CD4-positive, alpha-beta memory T cell (primary cell): ENCODE measurements around the gene CDCA7L. TPM values are rescaled to one million over a fixed set of nuclear protein-coding genes. Genes with fewer than 3 reads are reported as not detected.

Source experiments
- CTCF ChIA-PET: fragments of 350-600 bp; sonication (Branson Sonifier 250); formaldehyde crosslinking; loops from one replicate; lab custom pipeline; 2021; ENCODE audit warnings: inconsistent platforms; ENCODE audit not compliant: partially characterized antibody; lab: Charles Lee
- POLR2A ChIA-PET: fragments of 350-600 bp; sonication (Branson Sonifier 250); formaldehyde crosslinking; loops from one replicate; lab custom pipeline; 2021; ENCODE audit not compliant: partially characterized antibody; lab: Charles Lee
- DNase-seq, 5 donors: peaks; one replicate each; pipeline versions ENCODE4 v3.0.0 to v3.0.0-alpha.2; 2020 to 2022; ENCODE audit warnings: mixed read lengths in 1 of 5
- H3K27ac ChIP-seq: one replicate; pipeline ENCODE4 v1.7.0; 2013; ENCODE audit warnings: low read depth, low read length
- H3K27me3 ChIP-seq: 2 replicates; pipeline ENCODE4 v1.7.0; 2013; ENCODE audit warnings: mild to moderate bottlenecking, low read length, moderate library complexity; ENCODE audit not compliant: insufficient read depth
- H3K36me3 ChIP-seq: 2 replicates; pipeline ENCODE4 v1.7.0; 2013; ENCODE audit warnings: mild to moderate bottlenecking, low read length, moderate library complexity; ENCODE audit not compliant: insufficient read depth
- H3K4me1 ChIP-seq: 2 replicates; pipeline ENCODE4 v1.7.0; 2013; ENCODE audit warnings: mild to moderate bottlenecking, low read length, moderate library complexity; ENCODE audit not compliant: insufficient read depth
- H3K4me3 ChIP-seq, 2 donors: one replicate each; pipeline ENCODE4 v1.7.0; 2013; ENCODE audit warnings: low read length in 2 of 2, mild to moderate bottlenecking in 1 of 2
- H3K9me3 ChIP-seq, 2 donors: one replicate each; pipeline ENCODE4 v1.7.0; 2013; ENCODE audit warnings: low read length in 2 of 2, control low read depth in 1 of 2; ENCODE audit not compliant: control insufficient read depth in 1 of 2
- H3K27ac Mint-ChIP-seq, 7 donors: one replicate each; pipeline ENCODE4 v1.8.0; 2020 to 2021; ENCODE audit warnings: mixed read lengths in 7 of 7, mild to moderate bottlenecking in 6 of 7, inconsistent platforms in 3 of 7, moderate library complexity in 3 of 7
- H3K27me3 Mint-ChIP-seq, 2 donors: one replicate each; pipeline ENCODE4 v1.8.0; 2020 to 2021; ENCODE audit warnings: mixed read lengths in 2 of 2
- H3K36me3 Mint-ChIP-seq, 2 donors: one replicate each; pipeline ENCODE4 v1.8.0; 2020 to 2021; ENCODE audit warnings: mixed read lengths in 2 of 2, inconsistent platforms in 1 of 2, mild to moderate bottlenecking in 1 of 2
- H3K4me1 Mint-ChIP-seq, 4 donors: one replicate each; pipeline ENCODE4 v1.8.0; 2020 to 2021; ENCODE audit warnings: mixed read lengths in 4 of 4, mild to moderate bottlenecking in 1 of 4
- H3K4me3 Mint-ChIP-seq, 8 donors: one replicate each; pipeline ENCODE4 v1.8.0; 2020 to 2021; ENCODE audit warnings: mixed read lengths in 8 of 8, mild to moderate bottlenecking in 7 of 8, moderate library complexity in 6 of 8, inconsistent platforms in 3 of 8
- H3K9me3 Mint-ChIP-seq, 8 donors: one replicate each; pipeline ENCODE4 v1.8.0; 2020 to 2021; ENCODE audit warnings: mixed read lengths in 8 of 8, mild to moderate bottlenecking in 5 of 8, inconsistent platforms in 3 of 8, moderate library complexity in 1 of 8
- intact Hi-C: fragments of 100-400 bp; cut with micrococcal nuclease; formaldehyde crosslinking; loops from one replicate; pipeline ENCODE4 v1.15.1; 2023
- polyA plus RNA-seq, 2 donors: library from polyadenylated mRNA; unstranded; fragments of 300-500 nt; fragmentation: Illumina TruSeq; gene quantifications; one replicate each; pipeline ENCODE4 v1.2.3, GENCODE V29; 2021
- total RNA-seq, 2 experiments: library from RNA; stranded (reverse); gene quantifications; one replicate each; pipeline ENCODE4 v1.2.3, GENCODE V29; 2021

Gene CDCA7L
- total and polyA plus RNA-seq, 4 experiments from 2014 or later: 10.4 to 19.6 (median 16.4) TPM

DNA sequence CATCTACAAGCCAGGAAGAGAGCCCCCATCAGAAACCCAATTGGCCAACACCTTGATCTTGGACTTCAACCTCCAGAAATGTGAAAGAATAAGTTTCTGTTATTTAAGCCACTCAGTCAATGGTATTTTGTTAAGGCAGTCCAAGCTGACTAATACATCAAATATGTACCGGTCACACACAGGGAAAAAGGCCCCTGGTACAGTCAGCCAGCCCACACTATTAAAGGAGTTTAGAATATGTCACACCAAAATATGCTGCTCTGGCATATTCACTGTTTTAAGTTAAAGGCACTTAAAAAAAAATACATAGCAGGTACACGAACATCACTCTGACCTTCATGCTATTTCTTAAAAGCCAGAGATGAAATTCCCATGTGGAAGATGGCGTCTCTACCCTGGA is 15.2 kb upstream of the CDCA7L start:
- Histone ChIP-seq H3K36me3 (no peaks in the 10 kb centered on the region), H3K27me3 (no peaks in the 10 kb centered on the region), H3K4me1 (no peaks in the 10 kb centered on the region), H3K4me3 (no peak overlapping the region), H3K27ac (no peak overlapping the region), H3K9me3 (no peaks in the 10 kb centered on the region)
- Mint-ChIP-seq H3K4me3 (no peak overlapping the region), H3K9me3 (peaks cover 0 to 1% (median 0%) of the 10 kb centered on the region in 8 donors), H3K27me3 (peaks cover 1 to 7% of the 10 kb centered on the region in 2 donors), H3K27ac (no peak overlapping the region), H3K36me3 (no peaks in the 10 kb centered on the region), H3K4me1 (no peaks in the 10 kb centered on the region)
- no peak for DNase-seq
- intact Hi-C loops: no loop called here
- ChIA-PET POLR2A (no interaction called here), CTCF (no interaction called here)

DNA sequence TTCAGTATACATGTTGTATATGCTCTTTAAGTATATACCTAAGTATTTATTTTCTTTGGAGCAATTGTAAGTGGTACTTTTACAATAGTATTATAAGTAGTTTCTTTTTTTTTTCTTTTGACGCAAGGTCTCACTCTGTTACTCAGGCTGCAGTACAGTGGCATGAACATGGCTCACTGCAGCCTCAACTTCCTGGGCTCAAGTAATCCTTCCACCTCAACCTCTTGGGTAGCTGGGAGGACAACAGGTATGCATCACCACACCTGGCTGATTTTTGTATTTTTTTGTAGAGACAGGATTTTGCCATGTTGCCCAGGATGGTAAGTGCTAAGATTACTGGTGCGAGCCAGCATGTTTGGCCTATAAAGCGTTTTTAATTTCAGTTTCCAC is 13.7 kb upstream of the CDCA7L start:
- Mint-ChIP-seq H3K36me3 (no peaks in the 10 kb centered on the region), H3K4me3 (no peak overlapping the region), H3K9me3 (peaks cover 0 to 1% (median 0%) of the 10 kb centered on the region in 8 donors), H3K4me1 (no peaks in the 10 kb centered on the region), H3K27ac (no peak overlapping the region), H3K27me3 (peaks cover 1 to 7% of the 10 kb centered on the region in 2 donors)
- Histone ChIP-seq H3K36me3 (no peaks in the 10 kb centered on the region), H3K27ac (no peak overlapping the region), H3K9me3 (no peaks in the 10 kb centered on the region), H3K4me3 (no peak overlapping the region), H3K4me1 (no peaks in the 10 kb centered on the region), H3K27me3 (no peaks in the 10 kb centered on the region)
- DNase-seq: no peak
- CTCF ChIA-PET: no interaction called here
- intact Hi-C loops: no loop called here
- POLR2A ChIA-PET: no interaction called here

DNA sequence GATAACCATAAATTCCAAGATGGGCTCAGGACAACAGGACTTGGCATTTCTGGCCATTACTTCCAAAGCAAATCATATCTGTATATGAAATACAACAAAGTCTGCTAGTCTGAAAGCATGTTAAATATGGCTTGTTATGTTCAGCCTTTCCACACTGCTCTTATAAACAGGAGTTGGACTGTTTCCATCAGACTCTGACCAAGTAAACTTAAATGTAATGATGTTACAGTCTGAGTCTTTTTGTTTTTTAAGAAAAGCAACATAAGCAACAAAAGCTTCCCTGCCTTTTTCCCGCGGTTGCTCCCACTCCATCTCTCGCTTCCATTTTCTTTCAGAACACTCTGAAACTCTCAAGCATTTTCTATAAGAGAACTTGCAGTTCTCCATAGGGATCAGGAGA is 8.1 kb upstream of the CDCA7L start:
- Histone ChIP-seq H3K4me3 (no peak overlapping the region), H3K36me3 (no peaks in the 10 kb centered on the region), H3K9me3 (no peaks in the 10 kb centered on the region), H3K27me3 (no peaks in the 10 kb centered on the region), H3K4me1 (no peaks in the 10 kb centered on the region), H3K27ac (no peak overlapping the region)
- CTCF ChIA-PET: interaction anchor here (1.2 kb wide), 1 partner anchor 9 kb away, joined by 4 read pairs; no protein-coding TSS in a partner anchor
- Mint-ChIP-seq H3K36me3 (no peaks in the 10 kb centered on the region), H3K27me3 (peaks cover 0 to 6% of the 10 kb centered on the region in 2 donors), H3K9me3 (no peaks in the 10 kb centered on the region), H3K4me3 (no peak overlapping the region), H3K27ac (no peak overlapping the region), H3K4me1 (peaks cover 0 to 3% (median 1%) of the 10 kb centered on the region in 4 donors)
- DNase-seq: no peak
- POLR2A ChIA-PET: no interaction called here
- intact Hi-C loops: no loop called here

DNA sequence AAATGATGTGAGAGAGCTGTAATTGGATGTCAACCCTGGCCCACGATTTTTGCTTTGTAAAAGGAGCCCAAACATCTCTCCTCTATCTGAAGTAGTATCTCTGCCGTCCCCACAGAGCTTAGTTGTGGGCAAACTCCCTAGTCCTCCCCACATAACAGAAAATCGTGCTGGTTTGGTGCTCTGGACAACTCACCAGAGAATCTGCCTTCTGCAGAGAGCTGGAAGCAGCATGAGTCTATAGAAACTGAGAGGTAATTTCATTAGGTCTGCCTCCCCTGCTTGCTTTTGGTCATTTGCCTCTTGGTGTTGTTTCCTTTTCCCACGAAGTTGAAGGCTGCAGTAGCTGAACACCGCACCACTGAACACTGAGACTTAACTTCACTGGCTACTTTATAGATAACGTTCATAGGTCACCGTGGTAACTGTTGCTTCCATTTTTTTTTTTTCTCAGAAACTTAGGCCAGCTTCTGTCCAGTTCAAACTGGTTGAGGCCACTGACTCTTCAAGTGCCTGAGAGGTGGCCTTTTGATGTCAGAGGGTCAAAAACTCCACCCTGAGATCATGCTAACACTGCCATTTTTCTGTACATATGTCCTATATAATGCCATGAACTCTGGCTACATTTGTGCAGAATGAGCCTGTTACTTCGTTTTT is 3.3 kb upstream of the CDCA7L start:
- Mint-ChIP-seq H3K36me3 (peaks cover 0 to 1% of the 10 kb centered on the region in 2 donors), H3K4me1 (peaks cover 4 to 25% (median 15%) of the 10 kb centered on the region in 4 donors), H3K27me3 (peaks cover 0 to 4% of the 10 kb centered on the region in 2 donors), H3K4me3 (no peak overlapping the region), H3K9me3 (no peaks in the 10 kb centered on the region), H3K27ac (peak overlapping the region in 1 of 7 donors; percentile 5)
- Histone ChIP-seq H3K27me3 (no peaks in the 10 kb centered on the region), H3K27ac (no peak overlapping the region), H3K4me3 (no peak overlapping the region), H3K4me1 (peaks cover 11% of the 10 kb centered on the region), H3K9me3 (no peaks in the 10 kb centered on the region), H3K36me3 (no peaks in the 10 kb centered on the region)
- ChIA-PET CTCF (no interaction called here), POLR2A (no interaction called here)
- DNase-seq: no peak
- intact Hi-C loops: loop anchor here (5.0 kb wide), 1 partner anchor 97 kb away; no protein-coding TSS in a partner anchor

DNA sequence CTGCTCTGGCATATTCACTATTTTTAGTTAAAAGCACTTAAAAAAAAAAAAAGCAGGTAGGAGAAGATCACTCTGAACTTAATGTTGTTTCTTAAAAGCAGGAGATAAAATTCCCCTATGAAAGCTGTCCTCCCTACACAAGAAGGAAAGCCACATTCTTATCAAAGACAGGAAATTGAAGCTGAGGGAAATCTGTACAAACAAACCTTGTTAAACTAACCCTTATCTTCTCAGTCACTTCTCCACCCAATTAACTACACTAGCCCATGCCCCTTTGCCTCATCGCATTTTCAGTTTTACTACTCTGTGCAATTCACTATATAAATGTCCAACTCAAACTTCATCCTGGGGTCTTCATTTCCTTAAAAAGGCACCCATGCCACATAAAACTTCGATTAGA is 2.7 kb upstream of the CDCA7L start:
- H3K27ac Mint-ChIP-seq: no peak overlapping the region
- no peaks in the 10 kb centered on the region for H3K27me3 ChIP-seq
- CTCF ChIA-PET: no interaction called here
- POLR2A ChIA-PET: no interaction called here
- H3K9me3 Mint-ChIP-seq: no peaks in the 10 kb centered on the region
- H3K27me3 Mint-ChIP-seq: peaks cover 0 to 4% of the 10 kb centered on the region in 2 donors
- peaks cover 15% of the 10 kb centered on the region for H3K4me1 ChIP-seq
- H3K36me3 ChIP-seq: no peaks in the 10 kb centered on the region
- H3K4me3 ChIP-seq: no peak overlapping the region
- H3K27ac ChIP-seq: no peak overlapping the region
- intact Hi-C loops: loop anchor here (5.0 kb wide), 1 partner anchor 96 kb away; no protein-coding TSS in a partner anchor
- H3K9me3 ChIP-seq: no peaks in the 10 kb centered on the region
- H3K4me3 Mint-ChIP-seq: no peak overlapping the region
- peaks cover 0 to 1% of the 10 kb centered on the region in 2 donors for H3K36me3 Mint-ChIP-seq
- DNase-seq: no peak
- H3K4me1 Mint-ChIP-seq: peaks cover 4 to 25% (median 15%) of the 10 kb centered on the region in 4 donors

DNA sequence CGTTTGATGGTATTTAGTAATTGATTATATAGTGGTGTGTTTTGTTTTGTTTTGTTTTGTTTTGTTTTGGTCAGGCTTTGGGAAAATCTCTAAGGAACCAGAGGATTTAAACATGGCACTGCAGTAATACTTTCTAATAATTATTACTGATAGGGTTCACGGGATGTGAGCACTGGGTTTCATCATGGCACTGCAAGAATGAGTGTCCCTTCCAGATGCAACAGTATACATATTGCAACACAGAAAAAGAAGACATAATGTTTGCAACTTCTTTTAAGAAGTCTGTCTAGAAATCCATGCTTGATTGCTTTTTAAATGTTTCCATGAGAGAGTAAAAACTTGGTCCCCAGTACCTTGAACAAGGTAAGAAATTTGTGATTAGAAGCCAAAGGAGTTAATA is 2.2 kb upstream of the CDCA7L start:
- peaks cover 15% of the 10 kb centered on the region for H3K4me1 ChIP-seq
- peaks cover 4 to 25% (median 15%) of the 10 kb centered on the region in 4 donors for H3K4me1 Mint-ChIP-seq
- POLR2A ChIA-PET: interaction anchor here (0.6 kb wide), 1 partner anchor 51 kb away, joined by 3 read pairs; no protein-coding TSS in a partner anchor

DNA sequence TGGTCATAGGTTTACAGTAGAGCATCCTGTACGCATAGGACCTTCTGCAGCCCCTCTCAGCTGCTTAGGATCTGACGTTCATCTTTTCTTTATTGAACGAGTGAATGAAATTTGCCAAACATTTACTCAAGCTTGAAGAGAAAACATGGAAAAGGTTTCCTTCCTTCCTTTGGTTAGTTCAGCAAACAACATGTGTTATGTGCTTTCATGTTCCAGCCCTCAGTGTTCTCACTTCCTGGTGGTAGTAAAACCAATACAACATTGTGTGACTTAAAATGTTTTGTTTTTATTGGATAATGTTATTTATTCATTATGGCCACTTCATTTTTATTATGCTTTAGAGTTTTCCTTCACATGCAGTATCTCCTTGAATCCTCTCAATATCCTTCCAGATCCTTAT is 1.4 kb upstream of the CDCA7L start:
- H3K27ac Mint-ChIP-seq: no peak overlapping the region
- Histone ChIP-seq H3K27ac (no peak overlapping the region), H3K27me3 (no peaks in the 10 kb centered on the region), H3K4me1 (peaks cover 15% of the 10 kb centered on the region), H3K9me3 (no peaks in the 10 kb centered on the region), H3K4me3 (no peak overlapping the region), H3K36me3 (no peaks in the 10 kb centered on the region)
- peaks cover 0 to 1% of the 10 kb centered on the region in 2 donors for H3K36me3 Mint-ChIP-seq
- peaks cover 4 to 25% (median 15%) of the 10 kb centered on the region in 4 donors for H3K4me1 Mint-ChIP-seq
- intact Hi-C loops: loop anchor here (5.0 kb wide), 1 partner anchor 95 kb away; no protein-coding TSS in a partner anchor
- CTCF ChIA-PET: no interaction called here
- DNase-seq: no peak
- no peaks in the 10 kb centered on the region for H3K9me3 Mint-ChIP-seq
- POLR2A ChIA-PET: no interaction called here
- peak overlapping the region in 1 of 8 donors; percentile 8 for H3K4me3 Mint-ChIP-seq
- peaks cover 0 to 4% of the 10 kb centered on the region in 2 donors for H3K27me3 Mint-ChIP-seq

More for the DNA sequence above, 2.2 kb upstream of the CDCA7L start:
- Histone ChIP-seq H3K27me3 (no peaks in the 10 kb centered on the region), H3K27ac (no peak overlapping the region), H3K36me3 (no peaks in the 10 kb centered on the region), H3K9me3 (no peaks in the 10 kb centered on the region), H3K4me3 (no peak overlapping the region)
- H3K9me3 Mint-ChIP-seq: no peaks in the 10 kb centered on the region
- H3K4me3 Mint-ChIP-seq: no peak overlapping the region
- intact Hi-C loops: loop anchor here (5.0 kb wide), 1 partner anchor 96 kb away; no protein-coding TSS in a partner anchor
- peaks cover 0 to 4% of the 10 kb centered on the region in 2 donors for H3K27me3 Mint-ChIP-seq
- CTCF ChIA-PET: no interaction called here
- DNase-seq: no peak
- H3K27ac Mint-ChIP-seq: peak overlapping the region in 2 of 7 donors; percentile 12 to 62
- H3K36me3 Mint-ChIP-seq: peaks cover 0 to 1% of the 10 kb centered on the region in 2 donors
